HCT116 (cell line): ENCODE measurements around the gene TENM4. TPM values are rescaled to one million over a fixed set of nuclear protein-coding genes. Genes with fewer than 3 reads are reported as not detected.

Experiments used
- ATAC-seq: fragments of 200-7000 bp; cut with Tn5 transposase; 2 replicates; pipeline ENCODE4 v1.9.1; 2020; ENCODE audit warnings: mild to moderate bottlenecking, moderate library complexity
- BruUV-seq: library from RNA; stranded (reverse); fragments of 400-500 nt; replicated peaks from 2 replicates; lab custom pipeline; 2021; lab: Mats Ljungman, UMichigan
- CTCF ChIA-PET: fragments of 300-600 bp; sonication (Branson Sonifier 250); formaldehyde crosslinking; loops from one replicate; lab custom pipeline; 2021; ENCODE audit warnings: antibody characterized with exemption; lab: Charles Lee
- POLR2A ChIA-PET: fragments of 300-600, 350-600 bp; sonication (Branson Sonifier 250); formaldehyde crosslinking; loops from one replicate; lab custom pipeline; 2021; ENCODE audit warnings: antibody characterized with exemption; lab: Charles Lee
- RAD21 ChIA-PET, 2 experiments: fragments of 300-600 bp; sonication (Branson Sonifier 250); formaldehyde crosslinking; loops; one replicate each; lab custom pipeline; 2023; ENCODE audit warnings: low total read pairs in 2 of 2; ENCODE audit not compliant: uncharacterized antibody in 2 of 2, unreplicated experiment in 2 of 2, low non-redundant PET in 1 of 2; lab: Charles Lee
- DNase-seq: peaks from one replicate; pipeline ENCODE4 v3.0.0-alpha.2; 2010; ENCODE audit warnings: low read depth, low spot score
- H2AFZ ChIP-seq: fragments of 200-600 bp; shearing (Covaris generic), sonication (generic); 2 replicates; pipeline ENCODE4 v1.6.1; 2017; ENCODE audit warnings: low read depth, mixed run types, mixed read lengths, antibody characterized with exemption, low read length; ENCODE audit not compliant: poor library complexity, severe bottlenecking
- H3K27ac ChIP-seq: 2 replicates; pipeline ENCODE4 v1.5.1; 2012; ENCODE audit warnings: low read depth, low read length
- H3K27me3 ChIP-seq: fragments of 200-600 bp; sonication (generic); 2 replicates; pipeline ENCODE4 v1.6.1; 2016; ENCODE audit warnings: mixed run types, low read length, mixed read lengths; ENCODE audit not compliant: insufficient read depth
- H3K36me3 ChIP-seq, 2 experiments: fragments of 200-500 bp in 1 of 2; fragments of 200-600 bp in 1 of 2; sonication (Bioruptor generic) in 1 of 2; sonication (generic) in 1 of 2; 2 replicates each; pipeline versions ENCODE4 v1.5.1 to v1.6.1; 2014 to 2016; ENCODE audit warnings: low read length in 2 of 2, inconsistent platforms in 1 of 2, mixed read lengths in 1 of 2, mixed run types in 1 of 2; ENCODE audit not compliant: insufficient read depth in 2 of 2, control insufficient read depth in 1 of 2
- H3K4me1 ChIP-seq, 2 experiments: fragments of 200-600 bp in 1 of 2; sonication (generic) in 1 of 2; 2 replicates each; pipeline versions ENCODE4 v1.5.1 to v1.6.1; 2012 to 2017; ENCODE audit warnings: low read length in 2 of 2, inconsistent platforms in 1 of 2, mild to moderate bottlenecking in 1 of 2, mixed read lengths in 1 of 2, mixed run types in 1 of 2, moderate library complexity in 1 of 2; ENCODE audit not compliant: insufficient read depth in 2 of 2, control insufficient read depth in 1 of 2
- H3K4me2 ChIP-seq: fragments of 200-600 bp; sonication (generic); 2 replicates; pipeline ENCODE4 v1.6.1; 2017; ENCODE audit warnings: mixed run types, low read length, mixed read lengths
- H3K4me3 ChIP-seq, 2 experiments: fragments of 200-600 bp in 1 of 2; sonication (generic) in 1 of 2; replicated peaks in 1 of 2; 2 replicates each; pipeline ENCODE4 v1.5.1; 2011 to 2016; ENCODE audit warnings: low read length in 2 of 2, control low read depth in 1 of 2, low read depth in 1 of 2, mild to moderate bottlenecking in 1 of 2, mixed read lengths in 1 of 2, mixed run types in 1 of 2
- H3K79me2 ChIP-seq: fragments of 200-600 bp; sonication (generic); 2 replicates; pipeline ENCODE4 v1.6.1; 2017; ENCODE audit warnings: mild to moderate bottlenecking, mixed run types, low read length, moderate library complexity, mixed read lengths; ENCODE audit not compliant: insufficient read depth
- H3K9ac ChIP-seq: fragments of 200-600 bp; sonication (generic); 2 replicates; pipeline ENCODE4 v1.6.1; 2016; ENCODE audit warnings: low read length, mixed read lengths
- H3K9me2 ChIP-seq: fragments of 200-600 bp; sonication (generic), shearing (Covaris generic); 2 replicates; pipeline ENCODE4 v1.6.1; 2017; ENCODE audit warnings: mixed run types, mild to moderate bottlenecking, moderate library complexity; ENCODE audit not compliant: insufficient read depth
- H3K9me3 ChIP-seq, 2 experiments: fragments of 200-500 bp in 1 of 2; fragments of 200-600 bp in 1 of 2; sonication (Bioruptor generic) in 1 of 2; sonication (generic) in 1 of 2; 2 replicates each; pipeline ENCODE4 v1.6.1; 2014 to 2017; ENCODE audit warnings: low read length in 2 of 2, mixed read lengths in 2 of 2, inconsistent platforms in 1 of 2, low read depth in 1 of 2, mild to moderate bottlenecking in 1 of 2, mixed run types in 1 of 2, moderate library complexity in 1 of 2; ENCODE audit not compliant: control insufficient read depth in 1 of 2, insufficient read depth in 1 of 2
- H4K20me1 ChIP-seq: fragments of 200-600 bp; sonication (generic), shearing (Covaris generic); 2 replicates; pipeline ENCODE4 v1.6.1; 2017; ENCODE audit warnings: mixed run types, mild to moderate bottlenecking, moderate library complexity; ENCODE audit not compliant: insufficient read depth
- CTCF ChIP-seq, 3 experiments: fragments of 200-600 bp in 1 of 3; sonication (generic) in 1 of 3; IDR thresholded peaks in 2 of 3; conservative IDR thresholded peaks in 1 of 3; 2 replicates each; pipeline ENCODE4 v1.5.1; 2012 to 2017; ENCODE audit warnings: low read depth in 2 of 3, low read length in 2 of 3, antibody characterized with exemption in 1 of 3, borderline replicate concordance in 1 of 3, control low read depth in 1 of 3, mild to moderate bottlenecking in 1 of 3, mixed read lengths in 1 of 3, mixed run types in 1 of 3, moderate library complexity in 1 of 3; ENCODE audit not compliant: insufficient read depth in 1 of 3
- EGR1 ChIP-seq: IDR thresholded peaks from 2 replicates; pipeline ENCODE4 v1.6.1; 2012; ENCODE audit warnings: low read depth
- ELF1 ChIP-seq: IDR thresholded peaks from 2 replicates; pipeline ENCODE4 v1.6.1; 2012; ENCODE audit warnings: low read depth, borderline replicate concordance
- JUND ChIP-seq: IDR thresholded peaks from 2 replicates; pipeline ENCODE4 v1.6.1; 2012
- RAD21 ChIP-seq: IDR thresholded peaks from 2 replicates; pipeline ENCODE4 v1.6.1; 2012; ENCODE audit warnings: low read depth, mild to moderate bottlenecking
- SRF ChIP-seq: IDR thresholded peaks from 2 replicates; pipeline ENCODE4 v1.6.1; 2012; ENCODE audit warnings: low read depth
- YY1 ChIP-seq: IDR thresholded peaks from 2 replicates; pipeline ENCODE4 v1.6.1; 2011; ENCODE audit warnings: low read length, low read depth, moderate library complexity, mild to moderate bottlenecking; ENCODE audit not compliant: insufficient replicate concordance; ENCODE audit errors: extremely low read depth
- intact Hi-C: fragments of 100-400 bp; cut with micrococcal nuclease; formaldehyde crosslinking; loops from 2 replicates; pipeline ENCODE4 v1.10.0; 2022
- total RNA-seq: library from RNA; stranded (reverse); gene quantifications from one replicate; pipeline ENCODE4 v1.2.1, GENCODE V29; 2021; ENCODE audit not compliant: unreplicated experiment
- TF ChIP-seq, protein P1 (sequence below): IDR thresholded peaks from 2 replicates; pipeline ENCODE4 v1.6.1; 2012
- TF ChIP-seq, protein P2 (sequence below): IDR thresholded peaks from 2 replicates; pipeline ENCODE4 v1.6.1; 2012

Gene TENM4
- total RNA-seq, 1 experiment from 2014 or later: 0.05 TPM

DNA sequence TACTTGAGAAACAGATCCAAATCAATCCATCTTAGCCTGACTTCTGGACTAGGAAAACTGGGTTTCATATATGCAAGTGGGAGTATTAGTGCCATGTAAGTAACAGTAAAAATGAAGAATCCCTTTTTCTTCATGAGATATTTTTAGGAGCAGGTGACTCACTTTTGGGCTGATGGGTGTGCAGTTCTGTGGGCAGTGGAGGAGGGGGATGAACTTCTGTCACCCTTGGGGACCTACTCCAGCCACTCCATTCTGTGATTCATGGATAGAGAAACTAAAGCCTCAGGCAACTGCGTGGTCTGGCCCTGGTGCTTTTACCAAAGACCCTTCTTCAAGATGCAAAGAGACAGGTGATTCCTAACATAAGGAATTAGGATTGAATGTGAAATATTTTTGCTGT, 657.5 kb downstream of the TENM4 start:
- Histone ChIP-seq H3K36me3 (no peaks in the 10 kb centered on the region), H3K4me1 (no peaks in the 10 kb centered on the region), H3K27ac (no peak overlapping the region), H3K9ac (no peak overlapping the region), H3K27me3 (peaks cover 38% of the 10 kb centered on the region), H3K4me2 (no peak overlapping the region), H2AFZ (no peak overlapping the region), H3K79me2 (no peaks in the 10 kb centered on the region), H3K4me3 (no peak overlapping the region), H4K20me1 (no peaks in the 10 kb centered on the region), H3K9me3 (no peaks in the 10 kb centered on the region), H3K9me2 (no peaks in the 10 kb centered on the region)
- DNase-seq (no peak), ATAC-seq (no peak)
- intact Hi-C loops: no loop called here
- BruUV-seq: no TSS peak
- CTCF ChIA-PET: no interaction called here
- TF ChIP-seq, protein P1, sequence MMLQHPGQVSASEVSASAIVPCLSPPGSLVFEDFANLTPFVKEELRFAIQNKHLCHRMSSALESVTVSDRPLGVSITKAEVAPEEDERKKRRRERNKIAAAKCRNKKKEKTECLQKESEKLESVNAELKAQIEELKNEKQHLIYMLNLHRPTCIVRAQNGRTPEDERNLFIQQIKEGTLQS: no peak
- TF ChIP-seq JUND: no peak
- TF ChIP-seq YY1: no peak
- no peak for TF ChIP-seq EGR1
- no peak for TF ChIP-seq SRF
- TF ChIP-seq RAD21: no peak
- no peak for TF ChIP-seq ELF1
- TF ChIP-seq, protein P2, sequence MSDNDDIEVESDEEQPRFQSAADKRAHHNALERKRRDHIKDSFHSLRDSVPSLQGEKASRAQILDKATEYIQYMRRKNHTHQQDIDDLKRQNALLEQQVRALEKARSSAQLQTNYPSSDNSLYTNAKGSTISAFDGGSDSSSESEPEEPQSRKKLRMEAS: no peak
- TF ChIP-seq CTCF (IDR thresholded peaks at IDR 0.05 in 2 of 3, conservative IDR thresholded peaks at IDR 0.05 in 1 of 3; ENCODE audit: borderline replicate concordance in 1 of 3, insufficient read depth in 1 of 3, low read depth in 2 of 3, low read length in 2 of 3): no peak
- POLR2A ChIA-PET: no interaction called here
- RAD21 ChIA-PET: no interaction called here
